GM18861 (cell line): ENCODE results near the gene OR4X1.
"Not testable (repeated sequence)": the region's sequence is repeated elsewhere in the genome, so short reads cannot be mapped to it uniquely, and the experiment has no call there.

ENCODE experiments used
- ATAC-seq: cut with Tn5 transposase; IDR thresholded peaks from one replicate; pipeline ENCODE4 v1.9.1; 2021; ENCODE audit not compliant: unreplicated experiment

The OR4X1 gene

GRCh38 chr11:48263423-48263911, at the start of gene OR4X1:
OR4X1 (plus strand) TSS chr11:48263861; CDS start chr11:48263861, 0 bp downstream.
- no peak for ATAC-seq

- ATAC-seq, result no peak
Observed at GRCh38 chr11:48216510-48216909, 47.2 kb upstream of the OR4X1 start, which contains the start of gene OR4B1. OR4B1 (plus strand) TSS chr11:48216810; CDS start chr11:48216810, 0 bp downstream.

- no peak for ATAC-seq
Observed at GRCh38 chr11:48228761-48229160, 34.9 kb upstream of the OR4X1 start.

GRCh38 chr11:48230057-48230456, 33.6 kb upstream of the OR4X1 start:
- ATAC-seq, result not testable (repeated sequence)

GRCh38 chr11:48237727-48238126, 25.9 kb upstream of the OR4X1 start:
- ATAC-seq, result no peak

- ATAC-seq, result no peak
Observed at GRCh38 chr11:48242501-48242900, 21.2 kb upstream of the OR4X1 start.

GRCh38 chr11:48244804-48245203, 18.9 kb upstream of the OR4X1 start, which contains the start of gene OR4X2:
OR4X2 (plus strand) TSS chr11:48245104; CDS start chr11:48245104, 0 bp downstream.
- no peak for ATAC-seq

- ATAC-seq, result no peak
Observed at GRCh38 chr11:48248902-48249301, 14.8 kb upstream of the OR4X1 start.

GRCh38 chr11:48261600-48261999, 2.1 kb upstream of the OR4X1 start:
- no peak for ATAC-seq

GRCh38 chr11:48270621-48271020, 7.0 kb downstream of the OR4X1 start:
- no peak for ATAC-seq

GRCh38 chr11:48272606-48273005, 8.9 kb downstream of the OR4X1 start:
- ATAC-seq, result no peak

GRCh38 chr11:48305923-48306322, 42.3 kb downstream of the OR4X1 start, which contains the start of gene OR4S1:
OR4S1 (plus strand) TSS chr11:48306223; CDS start chr11:48306223, 0 bp downstream.
- ATAC-seq, result no peak

GRCh38 chr11:48307760-48308386, 44.2 kb downstream of the OR4X1 start:
- no peak for ATAC-seq

- ATAC-seq, result not testable (repeated sequence)
Observed at GRCh38 chr11:48313590-48313989, 49.9 kb downstream of the OR4X1 start.
